ENCODE results near the gene ZFP92. TPM values are rescaled to one million over a fixed set of nuclear protein-coding genes. Genes with fewer than 3 reads are reported as not detected.

ZFP92 gene
- total RNA-seq, 1 experiment from 2014 or later = not detected

DNA sequence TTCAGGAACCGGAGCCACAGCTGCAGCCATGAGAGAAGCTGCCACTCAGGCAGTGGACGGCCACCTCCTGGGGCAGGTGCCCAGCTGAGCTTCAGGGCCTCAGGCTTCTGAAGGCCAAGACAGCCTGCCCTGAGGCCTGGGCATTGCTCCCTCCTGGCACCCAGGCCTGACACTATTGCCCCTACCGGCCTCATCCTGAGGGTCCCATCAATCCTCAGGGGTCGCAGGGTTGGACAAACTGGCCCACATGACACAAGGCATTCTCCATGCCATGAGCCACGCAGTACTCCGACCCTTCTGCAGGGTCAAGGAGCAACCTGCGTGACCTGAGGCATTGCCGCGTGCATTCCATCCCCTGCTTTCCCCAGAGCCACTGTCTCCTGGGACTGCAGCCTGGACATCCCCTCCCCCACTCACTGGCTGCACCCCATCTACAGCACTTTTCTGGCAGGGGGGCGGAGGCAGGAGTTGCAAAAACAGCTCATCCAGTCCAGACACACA lies 3.0 kb upstream of the ZFP92 start:
- Histone ChIP-seq H3K27me3 (ENCODE audit: low read length) (no peaks in the 10 kb centered on the region), H3K4me2 (ENCODE audit: low read depth, low read length, poor library complexity, severe bottlenecking) (no peak overlapping the region), H2AFZ (ENCODE audit: low read length) (no peak overlapping the region), H3K79me2 (ENCODE audit: low read length) (no peaks in the 10 kb centered on the region), H3K4me3 (ENCODE audit: low read length) (no peak overlapping the region), H4K20me1 (ENCODE audit: insufficient read depth, low read depth, low read length) (no peaks in the 10 kb centered on the region), H3K9me2 (replicated peaks; ENCODE audit: insufficient read depth, low read length) (no peaks in the 10 kb centered on the region), H3K4me1 (ENCODE audit: low read length) (no peaks in the 10 kb centered on the region), H3K27ac (ENCODE audit: low read length) (no peak overlapping the region), H3K9ac (ENCODE audit: low read length) (no peak overlapping the region), H3K36me3 (ENCODE audit: insufficient read depth, low read length) (no peaks in the 10 kb centered on the region), H3K9me3 (ENCODE audit: low read length) (no peaks in the 10 kb centered on the region)
- peak; percentile 9 for DNase-seq

DNA sequence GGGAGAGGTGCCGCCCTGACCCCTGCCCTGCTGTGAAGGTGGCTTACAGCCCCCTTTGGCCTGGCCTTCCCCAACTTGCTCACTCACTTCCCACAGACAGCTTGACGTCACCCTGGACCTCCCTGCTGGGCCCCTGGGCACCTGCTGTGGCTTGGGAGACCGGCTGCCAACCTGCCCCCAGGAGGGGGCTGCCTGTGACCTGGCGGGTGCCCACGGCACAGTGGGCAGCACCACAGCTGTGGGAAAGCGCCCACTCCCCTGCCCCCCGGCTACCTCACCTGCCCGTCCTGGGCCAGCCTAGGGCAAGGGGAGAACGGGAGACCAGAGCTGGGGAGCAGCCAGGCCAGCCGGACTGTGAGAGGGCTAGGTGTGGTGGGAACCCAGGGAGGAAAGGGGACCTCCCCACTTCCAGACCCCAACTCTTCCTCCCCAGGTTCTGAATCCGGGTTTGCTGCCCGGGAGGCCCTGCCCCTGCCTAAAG lies 2.4 kb upstream of the ZFP92 start:
- no peak for DNase-seq
- H3K27ac ChIP-seq (ENCODE audit: low read length) = no peak overlapping the region
- no peaks in the 10 kb centered on the region for H3K9me2 ChIP-seq (replicated peaks; ENCODE audit: insufficient read depth, low read length)
- H3K79me2 ChIP-seq (ENCODE audit: low read length) = no peaks in the 10 kb centered on the region
- no peaks in the 10 kb centered on the region for H3K4me1 ChIP-seq (ENCODE audit: low read length)
- no peaks in the 10 kb centered on the region for H3K27me3 ChIP-seq (ENCODE audit: low read length)
- H3K9me3 ChIP-seq (ENCODE audit: low read length) = no peaks in the 10 kb centered on the region
- no peaks in the 10 kb centered on the region for H3K36me3 ChIP-seq (ENCODE audit: insufficient read depth, low read length)
- H4K20me1 ChIP-seq (ENCODE audit: insufficient read depth, low read depth, low read length) = no peaks in the 10 kb centered on the region
- H3K4me2 ChIP-seq (ENCODE audit: low read depth, low read length, poor library complexity, severe bottlenecking) = no peak overlapping the region
- H3K4me3 ChIP-seq (ENCODE audit: low read length) = no peak overlapping the region
- no peak overlapping the region for H2AFZ ChIP-seq (ENCODE audit: low read length)
- H3K9ac ChIP-seq (ENCODE audit: low read length) = no peak overlapping the region

DNA sequence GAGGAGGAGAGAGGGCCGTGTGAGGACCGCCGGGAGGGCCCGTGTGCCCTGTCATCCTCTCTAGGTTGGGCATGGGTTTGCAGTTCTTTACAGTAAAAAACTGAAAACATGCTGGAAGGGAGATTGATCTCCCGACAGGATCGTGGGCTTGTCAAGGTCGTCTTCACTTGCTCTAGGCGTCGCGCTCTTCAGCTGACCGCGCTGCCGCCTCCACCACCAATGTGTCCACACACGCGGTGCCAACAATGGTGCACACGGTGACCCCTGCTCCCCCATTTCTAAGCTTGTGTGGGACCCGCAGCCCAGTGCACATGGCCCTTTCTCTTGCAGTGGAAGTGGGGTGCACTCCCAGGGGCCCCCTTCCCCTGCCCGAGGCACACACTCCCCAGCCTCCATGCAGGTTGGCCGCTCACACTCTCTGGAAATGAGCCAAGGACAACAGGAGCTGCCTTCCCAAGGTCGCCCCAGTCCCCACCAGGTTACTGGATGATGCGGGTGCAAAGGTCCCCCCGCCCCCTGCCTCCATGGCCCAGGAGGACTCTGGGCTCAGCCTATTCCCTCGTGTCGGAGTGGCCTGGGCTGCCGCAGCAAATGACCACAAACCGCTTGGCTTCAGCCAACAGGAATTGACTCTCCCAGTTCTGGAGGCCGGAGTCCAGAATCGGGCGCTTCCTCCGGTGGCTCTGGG lies 1.7 kb upstream of the ZFP92 start:
- no peak for DNase-seq
- no peak overlapping the region for H3K4me3 ChIP-seq (ENCODE audit: low read length)
- H3K4me2 ChIP-seq (ENCODE audit: low read depth, low read length, poor library complexity, severe bottlenecking) = no peak overlapping the region
- H3K4me1 ChIP-seq (ENCODE audit: low read length) = no peaks in the 10 kb centered on the region
- H3K9ac ChIP-seq (ENCODE audit: low read length) = no peak overlapping the region
- no peak overlapping the region for H3K27ac ChIP-seq (ENCODE audit: low read length)
- H3K9me2 ChIP-seq (replicated peaks; ENCODE audit: insufficient read depth, low read length) = no peaks in the 10 kb centered on the region
- H2AFZ ChIP-seq (ENCODE audit: low read length) = no peak overlapping the region
- no peaks in the 10 kb centered on the region for H3K27me3 ChIP-seq (ENCODE audit: low read length)
- no peaks in the 10 kb centered on the region for H3K36me3 ChIP-seq (ENCODE audit: insufficient read depth, low read length)
- no peaks in the 10 kb centered on the region for H3K9me3 ChIP-seq (ENCODE audit: low read length)
- no peaks in the 10 kb centered on the region for H3K79me2 ChIP-seq (ENCODE audit: low read length)
- no peaks in the 10 kb centered on the region for H4K20me1 ChIP-seq (ENCODE audit: insufficient read depth, low read depth, low read length)

DNA sequence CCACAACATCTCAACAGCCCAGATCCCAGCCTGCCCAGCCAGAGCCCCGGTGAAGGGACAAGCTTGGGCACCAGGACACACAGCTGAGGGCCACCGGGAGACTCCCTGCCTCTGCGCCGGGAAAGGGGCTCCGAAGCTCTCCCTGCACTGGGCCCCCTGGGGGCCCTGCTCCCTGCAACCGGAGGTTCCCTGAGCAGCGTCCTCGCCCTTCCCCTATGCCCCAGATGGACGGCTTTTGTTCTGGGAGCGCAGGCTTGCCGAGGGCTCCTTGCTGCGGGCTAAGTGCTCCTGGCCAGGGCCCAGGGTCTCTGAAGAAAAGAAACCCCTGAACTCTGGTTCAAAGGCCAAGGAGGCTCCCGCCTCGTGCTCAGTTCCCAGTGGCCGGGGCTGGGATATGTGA lies 899 bp upstream of the ZFP92 start:
- DNase-seq = no peak
- H4K20me1 ChIP-seq (ENCODE audit: insufficient read depth, low read depth, low read length) = no peaks in the 10 kb centered on the region
- no peaks in the 10 kb centered on the region for H3K27me3 ChIP-seq (ENCODE audit: low read length)
- H3K27ac ChIP-seq (ENCODE audit: low read length) = no peak overlapping the region
- no peak overlapping the region for H3K4me3 ChIP-seq (ENCODE audit: low read length)
- H3K36me3 ChIP-seq (ENCODE audit: insufficient read depth, low read length) = no peaks in the 10 kb centered on the region
- no peak overlapping the region for H2AFZ ChIP-seq (ENCODE audit: low read length)
- H3K4me1 ChIP-seq (ENCODE audit: low read length) = no peaks in the 10 kb centered on the region
- no peaks in the 10 kb centered on the region for H3K79me2 ChIP-seq (ENCODE audit: low read length)
- H3K9me3 ChIP-seq (ENCODE audit: low read length) = no peaks in the 10 kb centered on the region
- H3K4me2 ChIP-seq (ENCODE audit: low read depth, low read length, poor library complexity, severe bottlenecking) = no peak overlapping the region
- no peak overlapping the region for H3K9ac ChIP-seq (ENCODE audit: low read length)
- H3K9me2 ChIP-seq (replicated peaks; ENCODE audit: insufficient read depth, low read length) = no peaks in the 10 kb centered on the region

DNA sequence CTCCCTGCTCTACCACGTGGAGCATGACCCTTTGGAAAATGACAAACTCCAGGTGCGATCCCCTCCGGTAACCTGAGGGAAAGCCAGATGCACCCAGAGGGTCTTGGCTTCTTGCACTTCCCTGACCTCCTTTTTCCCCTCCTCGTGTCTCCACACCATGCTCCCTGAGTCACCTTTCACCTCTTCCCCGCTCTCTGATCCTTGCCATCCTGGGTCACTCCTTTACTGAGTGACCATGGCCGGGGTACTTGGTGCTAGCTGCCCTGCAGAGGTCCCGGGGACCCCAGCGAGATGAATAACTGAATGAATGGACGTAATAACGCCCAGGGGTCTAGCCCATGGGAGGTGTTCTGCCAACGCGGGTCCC lies 401 bp upstream of the ZFP92 start:
- Histone ChIP-seq H3K79me2 (ENCODE audit: low read length) (no peaks in the 10 kb centered on the region), H3K9ac (ENCODE audit: low read length) (no peak overlapping the region), H2AFZ (ENCODE audit: low read length) (no peak overlapping the region), H4K20me1 (ENCODE audit: insufficient read depth, low read depth, low read length) (no peaks in the 10 kb centered on the region), H3K4me2 (ENCODE audit: low read depth, low read length, poor library complexity, severe bottlenecking) (no peak overlapping the region), H3K9me2 (replicated peaks; ENCODE audit: insufficient read depth, low read length) (no peaks in the 10 kb centered on the region), H3K9me3 (ENCODE audit: low read length) (no peaks in the 10 kb centered on the region), H3K4me3 (ENCODE audit: low read length) (no peak overlapping the region), H3K36me3 (ENCODE audit: insufficient read depth, low read length) (no peaks in the 10 kb centered on the region), H3K27ac (ENCODE audit: low read length) (no peak overlapping the region), H3K4me1 (ENCODE audit: low read length) (no peaks in the 10 kb centered on the region), H3K27me3 (ENCODE audit: low read length) (no peaks in the 10 kb centered on the region)
- no peak for DNase-seq

DNA sequence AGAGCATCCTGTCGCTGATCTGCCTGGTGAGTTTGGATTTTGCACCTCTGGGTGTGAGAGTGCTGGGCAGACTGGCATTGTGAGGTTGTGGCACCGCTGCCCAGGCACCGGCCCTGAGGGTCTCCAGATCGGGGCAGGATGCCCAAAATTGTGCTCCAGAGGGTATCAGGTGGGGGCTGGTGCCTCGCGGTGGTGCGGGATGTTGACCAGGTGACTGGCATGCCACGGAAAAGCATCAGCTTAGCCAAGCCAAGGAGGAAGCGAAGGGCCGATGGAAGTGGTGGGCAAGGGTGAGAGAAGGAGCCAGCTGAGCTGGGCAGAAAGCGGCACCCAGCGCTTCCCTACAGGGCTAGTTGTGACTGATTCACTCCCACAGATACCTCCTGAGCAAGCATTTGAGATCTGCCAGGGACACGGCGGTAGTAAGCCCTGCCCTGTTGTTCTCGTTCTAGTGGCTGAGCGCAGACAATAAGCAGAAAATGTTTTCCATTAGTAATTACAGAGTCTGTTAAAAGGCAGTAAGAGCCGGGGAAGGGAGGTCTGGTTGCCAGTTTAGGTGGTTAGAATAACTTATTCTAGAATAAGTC lies 809 bp downstream of the ZFP92 start:
- Histone ChIP-seq H3K27ac (ENCODE audit: low read length) (no peak overlapping the region), H3K9ac (ENCODE audit: low read length) (no peak overlapping the region)

DNA sequence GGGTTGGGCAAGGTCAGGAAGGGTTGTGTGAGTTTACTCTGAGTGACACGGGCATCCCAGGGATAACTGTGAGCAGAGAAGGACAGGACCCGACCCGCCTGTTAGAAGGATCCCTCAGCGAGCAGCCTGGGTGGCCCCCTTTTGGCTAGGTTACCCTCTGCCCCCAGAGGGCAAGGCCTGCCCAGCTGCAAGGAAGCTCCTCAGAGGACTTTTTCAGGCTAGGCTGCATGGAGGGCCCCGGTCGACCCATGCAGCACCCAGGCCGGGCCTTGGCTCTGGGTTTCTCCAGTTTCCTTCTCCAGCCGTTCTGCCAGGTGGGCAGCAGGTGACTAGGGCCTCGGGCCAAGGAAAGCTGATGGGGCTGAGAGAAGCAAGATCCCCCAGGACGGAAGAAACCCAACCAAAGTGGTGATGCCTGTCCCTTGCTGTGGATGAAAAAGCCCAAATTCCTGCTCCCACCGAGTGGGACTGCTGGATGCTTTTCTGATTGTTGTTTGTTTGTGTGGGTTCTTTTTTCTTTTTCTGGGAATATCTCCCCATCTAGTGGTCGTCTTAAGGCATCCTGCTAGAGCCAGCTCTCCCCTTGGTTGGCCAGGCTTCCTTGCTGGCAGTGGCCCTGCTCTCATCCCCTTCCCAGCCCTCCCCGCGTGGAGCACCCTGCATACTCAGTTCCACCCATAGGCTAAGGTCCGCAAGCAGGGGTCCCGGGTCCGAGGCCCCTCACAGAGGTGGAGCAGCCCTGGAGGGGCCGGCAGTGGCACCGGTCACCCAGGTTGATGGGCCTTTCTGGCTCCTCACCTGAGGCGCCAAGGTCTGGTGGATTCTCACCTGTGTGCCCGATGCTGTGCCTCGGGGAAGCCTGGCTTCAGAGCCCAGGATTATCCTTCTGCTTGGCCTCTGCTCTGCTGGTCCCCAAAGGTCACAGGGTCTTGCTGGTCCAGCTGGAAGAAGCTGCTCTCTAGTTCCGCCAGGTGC lies 1.8 kb downstream of the ZFP92 start:
- H3K9ac ChIP-seq (ENCODE audit: low read length) = no peak overlapping the region
- no peaks in the 10 kb centered on the region for H3K36me3 ChIP-seq (ENCODE audit: insufficient read depth, low read length)

More for the DNA sequence above, 809 bp downstream of the ZFP92 start:
- no peaks in the 10 kb centered on the region for H3K9me2 ChIP-seq (replicated peaks; ENCODE audit: insufficient read depth, low read length)
- no peaks in the 10 kb centered on the region for H3K36me3 ChIP-seq (ENCODE audit: insufficient read depth, low read length)
- H3K9me3 ChIP-seq (ENCODE audit: low read length) = no peaks in the 10 kb centered on the region
- H3K4me3 ChIP-seq (ENCODE audit: low read length) = no peak overlapping the region
- H3K4me2 ChIP-seq (ENCODE audit: low read depth, low read length, poor library complexity, severe bottlenecking) = no peak overlapping the region
- H3K4me1 ChIP-seq (ENCODE audit: low read length) = peaks cover 9% of the 10 kb centered on the region
- H3K27me3 ChIP-seq (ENCODE audit: low read length) = no peaks in the 10 kb centered on the region
- H2AFZ ChIP-seq (ENCODE audit: low read length) = no peak overlapping the region
- no peaks in the 10 kb centered on the region for H3K79me2 ChIP-seq (ENCODE audit: low read length)
- DNase-seq = no peak
- no peaks in the 10 kb centered on the region for H4K20me1 ChIP-seq (ENCODE audit: insufficient read depth, low read depth, low read length)

DNA sequence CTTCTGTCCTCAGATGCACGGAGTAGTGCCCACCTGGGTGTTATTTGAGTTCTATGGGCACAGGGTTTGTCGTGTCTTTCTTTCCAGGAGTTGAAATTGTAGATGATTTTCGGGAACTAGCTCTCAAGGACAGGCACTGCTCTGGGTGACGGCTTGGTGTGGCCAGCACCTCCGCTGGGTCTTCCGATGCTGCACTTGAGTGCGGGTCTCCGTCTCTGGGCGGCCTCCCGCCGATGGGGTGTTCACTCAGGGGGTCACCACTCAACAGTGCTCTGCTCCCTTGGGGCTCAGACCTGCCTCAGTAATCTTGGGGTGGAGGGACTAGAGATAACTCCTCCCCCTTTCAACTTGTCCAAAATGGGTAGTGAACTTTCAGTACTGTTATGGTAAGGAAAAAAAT lies 2.5 kb downstream of the ZFP92 start:
- Histone ChIP-seq H2AFZ (ENCODE audit: low read length) (no peak overlapping the region), H3K4me1 (ENCODE audit: low read length) (peaks cover 16% of the 10 kb centered on the region), H3K79me2 (ENCODE audit: low read length) (no peaks in the 10 kb centered on the region), H3K36me3 (ENCODE audit: insufficient read depth, low read length) (no peaks in the 10 kb centered on the region), H3K4me2 (ENCODE audit: low read depth, low read length, poor library complexity, severe bottlenecking) (no peak overlapping the region), H3K4me3 (ENCODE audit: low read length) (no peak overlapping the region), H3K9me2 (replicated peaks; ENCODE audit: insufficient read depth, low read length) (no peaks in the 10 kb centered on the region), H3K27ac (ENCODE audit: low read length) (no peak overlapping the region), H3K27me3 (ENCODE audit: low read length) (no peaks in the 10 kb centered on the region), H3K9ac (ENCODE audit: low read length) (no peak overlapping the region), H3K9me3 (ENCODE audit: low read length) (no peaks in the 10 kb centered on the region), H4K20me1 (ENCODE audit: insufficient read depth, low read depth, low read length) (no peaks in the 10 kb centered on the region)
- no peak for DNase-seq

More for the DNA sequence above, 1.8 kb downstream of the ZFP92 start:
- no peaks in the 10 kb centered on the region for H3K9me2 ChIP-seq (replicated peaks; ENCODE audit: insufficient read depth, low read length)
- no peaks in the 10 kb centered on the region for H3K9me3 ChIP-seq (ENCODE audit: low read length)
- peaks cover 13% of the 10 kb centered on the region for H3K4me1 ChIP-seq (ENCODE audit: low read length)
- DNase-seq = no peak
- no peaks in the 10 kb centered on the region for H3K79me2 ChIP-seq (ENCODE audit: low read length)
- no peak overlapping the region for H2AFZ ChIP-seq (ENCODE audit: low read length)
- H3K4me3 ChIP-seq (ENCODE audit: low read length) = no peak overlapping the region
- no peak overlapping the region for H3K27ac ChIP-seq (ENCODE audit: low read length)
- no peak overlapping the region for H3K4me2 ChIP-seq (ENCODE audit: low read depth, low read length, poor library complexity, severe bottlenecking)
- H3K27me3 ChIP-seq (ENCODE audit: low read length) = no peaks in the 10 kb centered on the region
- no peaks in the 10 kb centered on the region for H4K20me1 ChIP-seq (ENCODE audit: insufficient read depth, low read depth, low read length)
